ENCODE data around the gene RAPGEF3.
A peak's percentile ranks its signal among the peaks of the same experiment; 100 is the strongest.

DNA sequence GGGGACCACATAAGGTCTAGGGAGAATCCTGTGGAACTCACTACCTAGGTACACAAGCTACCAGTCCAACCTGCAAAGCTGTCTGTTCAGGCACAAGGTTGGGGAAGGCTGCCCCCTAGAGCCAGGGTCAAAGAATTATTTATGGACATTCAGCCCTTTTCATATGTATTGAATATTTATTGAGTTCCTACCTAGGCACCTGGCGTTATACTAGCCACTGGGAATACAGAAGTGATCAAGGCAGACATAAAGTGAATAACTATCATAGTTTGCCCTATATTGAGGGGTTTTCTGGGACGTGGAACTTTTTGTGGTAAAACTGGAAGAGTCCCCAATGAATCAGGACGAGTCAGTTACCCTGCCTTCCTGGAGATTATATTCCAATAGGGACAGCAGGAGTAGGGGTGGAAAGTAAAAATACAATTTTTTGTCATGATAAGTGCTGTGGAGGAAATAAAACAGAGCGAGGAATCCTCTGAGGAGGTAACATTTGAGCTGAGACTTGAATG, 8.6 kb upstream of the RAPGEF3 start:
- TF ChIP-seq, protein P1, sequence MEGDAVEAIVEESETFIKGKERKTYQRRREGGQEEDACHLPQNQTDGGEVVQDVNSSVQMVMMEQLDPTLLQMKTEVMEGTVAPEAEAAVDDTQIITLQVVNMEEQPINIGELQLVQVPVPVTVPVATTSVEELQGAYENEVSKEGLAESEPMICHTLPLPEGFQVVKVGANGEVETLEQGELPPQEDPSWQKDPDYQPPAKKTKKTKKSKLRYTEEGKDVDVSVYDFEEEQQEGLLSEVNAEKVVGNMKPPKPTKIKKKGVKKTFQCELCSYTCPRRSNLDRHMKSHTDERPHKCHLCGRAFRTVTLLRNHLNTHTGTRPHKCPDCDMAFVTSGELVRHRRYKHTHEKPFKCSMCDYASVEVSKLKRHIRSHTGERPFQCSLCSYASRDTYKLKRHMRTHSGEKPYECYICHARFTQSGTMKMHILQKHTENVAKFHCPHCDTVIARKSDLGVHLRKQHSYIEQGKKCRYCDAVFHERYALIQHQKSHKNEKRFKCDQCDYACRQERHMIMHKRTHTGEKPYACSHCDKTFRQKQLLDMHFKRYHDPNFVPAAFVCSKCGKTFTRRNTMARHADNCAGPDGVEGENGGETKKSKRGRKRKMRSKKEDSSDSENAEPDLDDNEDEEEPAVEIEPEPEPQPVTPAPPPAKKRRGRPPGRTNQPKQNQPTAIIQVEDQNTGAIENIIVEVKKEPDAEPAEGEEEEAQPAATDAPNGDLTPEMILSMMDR (conservative IDR thresholded peaks at IDR 0.05 in 1 of 2, IDR thresholded peaks at IDR 0.05 in 1 of 2; ENCODE audit: extremely low read depth in 1 of 2, insufficient read depth in 1 of 2, low read depth in 1 of 2, low read length in 2 of 2) = peak; percentile 65 to 72
- TF ChIP-seq EZH2 (IDR thresholded peaks at IDR 0.05; ENCODE audit: borderline replicate concordance, low read length) = no peak
